HG02623 (cell line): ENCODE results near the gene CLN5.
A peak's percentile ranks its signal among the peaks of the same experiment; 100 is the strongest.

Experiments used
- ATAC-seq: cut with Tn5 transposase; IDR thresholded peaks from one replicate; pipeline ENCODE4 v1.9.1; 2021; ENCODE audit warnings: moderate library complexity; ENCODE audit not compliant: unreplicated experiment

Gene CLN5

GRCh38 chr13:77016888-77017623 is 25.2 kb downstream of the CLN5 start:
- no peak for ATAC-seq

- ATAC-seq: no peak
Measured at GRCh38 chr13:77019756-77020155, 27.9 kb downstream of the CLN5 start.

- ATAC-seq: no peak
Measured at GRCh38 chr13:77022341-77022740, 30.5 kb downstream of the CLN5 start.

GRCh38 chr13:77026255-77026860 is 34.5 kb downstream of the CLN5 start:
- ATAC-seq: peak; percentile 52

GRCh38 chr13:77026861-77027621 is 35.2 kb downstream of the CLN5 start, which contains the start of gene FBXL3:
TSS of gene FBXL3 (minus strand) at chr13:77027159. CDS start at chr13:77021860, 5,299 bp downstream.
- peak; percentile 55 for ATAC-seq

GRCh38 chr13:77028202-77028601 is 36.3 kb downstream of the CLN5 start:
- no peak for ATAC-seq

- no peak for ATAC-seq
Measured at GRCh38 chr13:77029436-77029835, 37.6 kb downstream of the CLN5 start.

GRCh38 chr13:77031656-77032243 is 39.9 kb downstream of the CLN5 start:
- ATAC-seq: no peak

GRCh38 chr13:77033717-77034302 is 41.9 kb downstream of the CLN5 start:
- no peak for ATAC-seq

- ATAC-seq: no peak
Measured at GRCh38 chr13:77034881-77035280, 43.0 kb downstream of the CLN5 start.

GRCh38 chr13:77036279-77036678 is 44.4 kb downstream of the CLN5 start:
- no peak for ATAC-seq

- no peak for ATAC-seq
Measured at GRCh38 chr13:77038907-77039480, 47.1 kb downstream of the CLN5 start.

- ATAC-seq: no peak
Measured at GRCh38 chr13:77040076-77040475, 48.2 kb downstream of the CLN5 start.

- ATAC-seq: no peak
Measured at GRCh38 chr13:77040835-77041234, 49.0 kb downstream of the CLN5 start.

GRCh38 chr13:77042566-77043177 is 50.8 kb downstream of the CLN5 start:
- no peak for ATAC-seq

GRCh38 chr13:77047649-77048343 is 55.9 kb downstream of the CLN5 start:
- no peak for ATAC-seq

- no peak for ATAC-seq
Measured at GRCh38 chr13:77048681-77049080, 56.8 kb downstream of the CLN5 start.

GRCh38 chr13:77053192-77053591 is 61.3 kb downstream of the CLN5 start:
- ATAC-seq: no peak
